MM.1S (cell line): Measurements from ENCODE around the gene SRRD.
A peak's percentile ranks its signal among the peaks of the same experiment; 100 is the strongest.

Source experiments
- DNase-seq: peaks from one replicate; pipeline ENCODE4 v3.0.0-alpha.2; 2015
- H2AFZ ChIP-seq: fragments of 300-600 bp; sonication (generic); 2 replicates; pipeline ENCODE4 v1.6.0; 2016; ENCODE audit warnings: antibody characterized with exemption, low read length
- H3F3A ChIP-seq: fragments of 300-600 bp; sonication (generic); 2 replicates; pipeline ENCODE4 v1.6.1; 2016; ENCODE audit warnings: mild to moderate bottlenecking, antibody characterized with exemption, low read length, moderate library complexity, mixed read lengths; ENCODE audit not compliant: insufficient read depth
- H3K27ac ChIP-seq: fragments of 300-600 bp; sonication (generic); 2 replicates; pipeline ENCODE4 v1.5.1; 2016; ENCODE audit warnings: mild to moderate bottlenecking, low read length
- H3K27me3 ChIP-seq: fragments of 300-600 bp; sonication (generic); replicated peaks from 2 replicates; pipeline ENCODE4 v1.6.0; 2016; ENCODE audit warnings: low read length; ENCODE audit not compliant: insufficient read depth
- H3K36me3 ChIP-seq: fragments of 300-600 bp; sonication (generic); replicated peaks from 2 replicates; pipeline ENCODE4 v1.6.1; 2016; ENCODE audit warnings: mild to moderate bottlenecking, low read length, mixed read lengths; ENCODE audit not compliant: insufficient read depth
- H3K4me1 ChIP-seq: fragments of 300-600 bp; sonication (generic); 2 replicates; pipeline ENCODE4 v1.6.1; 2016; ENCODE audit warnings: low read length, mixed read lengths
- H3K4me2 ChIP-seq: fragments of 300-600 bp; sonication (generic); 2 replicates; pipeline ENCODE4 v1.6.0; 2016; ENCODE audit warnings: low read depth, low read length
- H3K4me3 ChIP-seq: fragments of 300-600 bp; sonication (generic); 2 replicates; pipeline ENCODE4 v1.5.1; 2016; ENCODE audit warnings: low read length, mixed read lengths
- H3K79me2 ChIP-seq: fragments of 300-600 bp; sonication (generic); 2 replicates; pipeline ENCODE4 v1.6.1; 2016; ENCODE audit warnings: mixed run types, low read length, mixed read lengths
- H3K9ac ChIP-seq: fragments of 300-600 bp; sonication (generic); 2 replicates; pipeline ENCODE4 v1.6.1; 2016; ENCODE audit warnings: low read length, mixed read lengths
- H3K9me2 ChIP-seq: fragments of 300-600 bp; sonication (generic); replicated peaks from 2 replicates; pipeline ENCODE4 v1.6.1; 2016; ENCODE audit warnings: mild to moderate bottlenecking, low read length, mixed read lengths; ENCODE audit not compliant: insufficient read depth
- H3K9me3 ChIP-seq: fragments of 300-600 bp; sonication (generic); replicated peaks from 2 replicates; pipeline ENCODE4 v1.6.1; 2016; ENCODE audit warnings: mild to moderate bottlenecking, low read length, mixed read lengths; ENCODE audit not compliant: insufficient read depth
- H4K20me1 ChIP-seq: fragments of 300-600 bp; sonication (generic); 2 replicates; pipeline ENCODE4 v1.6.1; 2016; ENCODE audit warnings: mild to moderate bottlenecking, low read length, moderate library complexity, mixed read lengths; ENCODE audit not compliant: insufficient read depth
- EZH2 ChIP-seq: fragments of 300-600 bp; sonication (generic); optimal IDR thresholded peaks from 2 replicates; pipeline ENCODE3; 2017; ENCODE audit warnings: low read depth, mild to moderate bottlenecking, antibody characterized with exemption, low read length, mixed read lengths
- EZH2phosphoT487 ChIP-seq: fragments of 300-600 bp; sonication (generic); IDR thresholded peaks from 2 replicates; pipeline ENCODE4 v1.6.1; 2018; ENCODE audit warnings: antibody characterized with exemption, low read length
- TF ChIP-seq, protein P1 (sequence below): fragments of 300-600 bp; sonication (generic); IDR thresholded peaks from 2 replicates; pipeline ENCODE4 v1.5.1; 2016; ENCODE audit warnings: antibody characterized with exemption, low read length, mixed read lengths

Gene SRRD

GRCh38 chr22:26460202-26460601 lies 23.5 kb upstream of the SRRD start:
- Histone ChIP-seq H3K36me3 (no peaks in the 10 kb centered on the region), H3K9ac (no peak overlapping the region), H3K4me1 (no peaks in the 10 kb centered on the region), H3K9me3 (no peaks in the 10 kb centered on the region), H4K20me1 (no peaks in the 10 kb centered on the region), H3K9me2 (no peaks in the 10 kb centered on the region), H3K27me3 (no peaks in the 10 kb centered on the region), H3F3A (no peaks in the 10 kb centered on the region), H3K79me2 (0 out of 2 replicates have a peak, but pooled peaks cover 4% of the 10 kb centered on the region), H2AFZ (no peak overlapping the region), H3K4me2 (no peak overlapping the region), H3K4me3 (no peak overlapping the region), H3K27ac (no peak overlapping the region)
- no peak for TF ChIP-seq EZH2
- TF ChIP-seq, protein P1, sequence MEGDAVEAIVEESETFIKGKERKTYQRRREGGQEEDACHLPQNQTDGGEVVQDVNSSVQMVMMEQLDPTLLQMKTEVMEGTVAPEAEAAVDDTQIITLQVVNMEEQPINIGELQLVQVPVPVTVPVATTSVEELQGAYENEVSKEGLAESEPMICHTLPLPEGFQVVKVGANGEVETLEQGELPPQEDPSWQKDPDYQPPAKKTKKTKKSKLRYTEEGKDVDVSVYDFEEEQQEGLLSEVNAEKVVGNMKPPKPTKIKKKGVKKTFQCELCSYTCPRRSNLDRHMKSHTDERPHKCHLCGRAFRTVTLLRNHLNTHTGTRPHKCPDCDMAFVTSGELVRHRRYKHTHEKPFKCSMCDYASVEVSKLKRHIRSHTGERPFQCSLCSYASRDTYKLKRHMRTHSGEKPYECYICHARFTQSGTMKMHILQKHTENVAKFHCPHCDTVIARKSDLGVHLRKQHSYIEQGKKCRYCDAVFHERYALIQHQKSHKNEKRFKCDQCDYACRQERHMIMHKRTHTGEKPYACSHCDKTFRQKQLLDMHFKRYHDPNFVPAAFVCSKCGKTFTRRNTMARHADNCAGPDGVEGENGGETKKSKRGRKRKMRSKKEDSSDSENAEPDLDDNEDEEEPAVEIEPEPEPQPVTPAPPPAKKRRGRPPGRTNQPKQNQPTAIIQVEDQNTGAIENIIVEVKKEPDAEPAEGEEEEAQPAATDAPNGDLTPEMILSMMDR, result no peak
- no peak for TF ChIP-seq EZH2phosphoT487
- no peak for DNase-seq

DNA sequence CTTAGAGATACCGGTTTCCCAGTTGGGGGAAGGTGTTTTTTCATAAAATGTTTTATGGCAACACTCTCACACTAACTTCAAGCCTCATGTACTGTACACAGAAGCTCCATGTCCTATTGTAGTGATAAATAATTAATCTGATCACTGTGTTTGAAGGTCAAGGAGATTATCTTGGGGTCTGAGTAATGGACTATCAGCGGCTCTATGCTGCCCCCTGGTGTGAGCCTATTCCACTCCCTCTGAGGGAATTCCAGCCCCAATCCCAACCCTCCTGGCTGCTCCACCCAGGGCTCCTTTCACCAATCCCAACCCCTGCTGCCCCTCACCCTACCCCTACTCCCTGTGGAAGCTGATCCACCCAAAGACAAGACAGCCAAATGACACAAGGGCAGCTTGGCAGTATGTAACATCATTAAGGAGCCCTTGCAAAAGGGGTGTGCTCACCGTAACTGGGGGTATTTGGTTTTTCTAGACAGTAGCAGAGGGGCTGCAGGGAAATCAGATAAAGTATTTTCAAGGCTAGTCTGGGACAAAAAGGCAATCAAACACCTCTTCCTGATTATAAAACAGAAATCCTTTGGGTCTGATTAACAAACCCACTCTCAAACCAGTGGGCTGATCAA lies 22.4 kb upstream of the SRRD start:
- no peaks in the 10 kb centered on the region for H3K36me3 ChIP-seq
- no peak for DNase-seq
- H3K9me2 ChIP-seq, result no peaks in the 10 kb centered on the region
- H3K79me2 ChIP-seq, result 0 out of 2 replicates have a peak, but pooled peaks cover 4% of the 10 kb centered on the region
- no peak overlapping the region for H3K4me3 ChIP-seq
- no peak overlapping the region for H3K4me2 ChIP-seq
- no peaks in the 10 kb centered on the region for H3K4me1 ChIP-seq
- no peak overlapping the region for H3K9ac ChIP-seq
- TF ChIP-seq, protein P1, result peak; percentile 82
- no peak for TF ChIP-seq EZH2
- no peaks in the 10 kb centered on the region for H3K9me3 ChIP-seq
- no peaks in the 10 kb centered on the region for H3F3A ChIP-seq
- no peaks in the 10 kb centered on the region for H4K20me1 ChIP-seq
- H3K27me3 ChIP-seq, result no peaks in the 10 kb centered on the region
- H2AFZ ChIP-seq, result no peak overlapping the region
- H3K27ac ChIP-seq, result no peak overlapping the region

- Histone ChIP-seq H3K36me3 (no peaks in the 10 kb centered on the region), H4K20me1 (no peaks in the 10 kb centered on the region), H3K4me1 (no peaks in the 10 kb centered on the region), H3K27me3 (no peaks in the 10 kb centered on the region), H3K79me2 (0 out of 2 replicates have a peak, but pooled peaks cover 4% of the 10 kb centered on the region), H3K9me2 (no peaks in the 10 kb centered on the region), H3K9ac (no peak overlapping the region), H2AFZ (no peak overlapping the region), H3F3A (no peaks in the 10 kb centered on the region), H3K9me3 (no peaks in the 10 kb centered on the region), H3K27ac (no peak overlapping the region), H3K4me2 (no peak overlapping the region), H3K4me3 (no peak overlapping the region)
- DNase-seq, result no peak
- no peak for TF ChIP-seq EZH2
- TF ChIP-seq, protein P1, result no peak
- TF ChIP-seq EZH2phosphoT487, result no peak
Measured at GRCh38 chr22:26462051-26462450, 21.6 kb upstream of the SRRD start.
